GM21717 (cell line): Measurements from ENCODE around the gene YPEL1.

Experiments used
- ATAC-seq: cut with Tn5 transposase; IDR thresholded peaks from one replicate; pipeline ENCODE4 v1.9.1; 2021; ENCODE audit warnings: mild to moderate bottlenecking, moderate library complexity; ENCODE audit not compliant: unreplicated experiment

The YPEL1 gene

GRCh38 chr22:21735200-21736083 lies at the start of gene YPEL1:
Gene YPEL1, minus strand, starts transcription at chr22:21735794. Its CDS starts 25,050 bp downstream, at chr22:21710744.
- peak; percentile 62 for ATAC-seq

- no peak for ATAC-seq
Observed at GRCh38 chr22:21780259-21780658, 44.7 kb upstream of the YPEL1 start.

DNA sequence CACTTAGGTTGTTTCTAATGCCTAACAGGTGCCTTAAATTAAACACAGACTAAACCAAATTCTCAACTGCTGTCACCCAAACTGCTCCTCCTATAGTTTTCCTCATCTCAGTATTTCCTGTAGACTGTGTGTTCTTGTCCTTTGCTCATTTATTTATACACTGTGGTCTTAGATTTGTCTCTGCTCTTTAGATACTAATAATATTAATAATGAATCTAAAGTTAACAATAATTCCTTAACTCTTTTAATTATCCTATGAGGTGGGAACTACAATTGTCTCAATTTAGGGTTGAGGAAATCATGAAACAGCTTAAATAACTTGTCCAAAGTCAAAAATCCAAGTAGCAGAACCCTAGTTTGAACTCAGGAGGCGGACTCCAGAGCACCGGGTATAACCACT lies 43.9 kb upstream of the YPEL1 start:
- ATAC-seq = no peak

DNA sequence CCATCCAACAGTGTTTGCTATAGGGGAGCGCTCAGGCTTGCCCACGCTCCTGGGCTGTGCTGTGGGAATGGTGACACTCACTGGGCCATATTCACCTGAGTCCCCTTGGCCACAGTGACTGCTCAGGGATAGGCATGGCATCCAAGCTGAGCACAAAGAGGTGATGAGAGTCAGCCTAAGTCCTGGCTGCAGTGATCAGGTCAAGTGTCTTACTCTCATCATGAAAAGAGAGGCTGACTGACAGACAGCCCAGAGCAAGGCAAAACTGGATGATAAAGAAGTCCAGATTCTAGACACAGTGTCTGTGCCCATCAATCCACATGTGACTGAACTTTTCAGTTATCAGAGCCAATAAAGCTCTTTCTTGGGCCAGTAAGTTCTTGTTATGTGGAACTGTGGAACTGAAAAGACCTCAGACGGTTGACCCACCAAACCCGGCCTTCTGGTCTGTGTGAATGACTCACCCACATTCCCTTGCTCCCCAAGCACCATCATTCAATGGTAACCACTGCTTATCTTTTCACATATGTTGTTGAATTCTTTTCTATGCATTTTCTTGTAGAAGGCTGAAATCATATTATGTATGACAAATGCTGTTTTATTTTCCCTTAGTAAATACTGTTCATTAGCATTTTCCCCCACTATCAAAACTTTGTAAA lies 43.2 kb upstream of the YPEL1 start:
- ATAC-seq = no peak

GRCh38 chr22:21771631-21771976 lies 36.0 kb upstream of the YPEL1 start:
- no peak for ATAC-seq

DNA sequence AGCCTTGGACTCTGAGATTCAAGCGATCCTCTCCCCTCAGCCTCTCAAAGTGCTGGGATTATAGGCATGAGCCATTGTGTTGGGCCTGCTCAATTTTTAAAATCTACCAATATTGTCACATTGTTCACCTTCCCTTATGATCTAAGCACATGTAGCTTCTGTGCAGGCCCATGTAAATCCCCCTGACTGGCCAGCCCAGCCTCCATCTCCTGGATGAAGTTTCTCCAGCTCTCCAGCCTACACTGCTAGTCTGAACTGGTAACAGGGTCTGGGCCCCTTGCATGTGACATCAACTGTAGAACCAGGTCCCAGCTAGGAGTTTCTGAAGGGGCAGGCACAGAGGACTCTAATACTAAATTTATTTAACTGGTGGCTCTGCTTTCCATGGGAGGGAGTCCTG lies 32.8 kb upstream of the YPEL1 start:
- no peak for ATAC-seq

- ATAC-seq = no peak
Observed at GRCh38 chr22:21766691-21767462, 31.3 kb upstream of the YPEL1 start.

DNA sequence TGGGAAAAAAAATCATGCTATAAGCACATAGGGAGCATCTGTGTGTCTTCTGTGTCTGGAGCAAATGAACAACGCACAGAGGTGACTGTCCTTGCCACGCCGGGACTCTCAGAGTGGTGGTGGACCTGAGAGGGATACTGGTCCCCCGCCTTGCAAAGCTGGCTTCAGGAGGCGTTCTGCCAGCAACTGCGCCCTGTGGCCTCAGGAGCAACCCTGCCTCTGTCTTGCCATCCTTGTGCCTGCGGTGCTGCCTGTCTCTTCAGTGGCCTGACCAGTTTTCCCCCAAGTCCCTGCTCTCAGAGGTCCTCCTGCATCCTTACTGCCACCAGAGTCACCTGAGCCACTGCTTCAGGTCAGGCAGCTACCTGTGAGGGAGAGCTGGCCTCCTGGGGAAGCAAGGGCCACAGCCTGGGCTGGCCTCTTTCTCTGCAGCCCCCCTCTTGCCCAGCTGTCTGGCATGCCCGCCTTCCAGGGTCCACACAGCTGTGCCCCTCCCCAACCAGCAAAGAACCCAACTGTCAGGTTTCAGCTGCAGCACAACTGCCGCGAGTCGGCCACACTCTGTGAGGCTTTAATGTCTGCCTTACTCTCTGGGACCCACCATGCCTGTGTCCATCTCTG lies 30.4 kb upstream of the YPEL1 start:
- ATAC-seq = no peak

DNA sequence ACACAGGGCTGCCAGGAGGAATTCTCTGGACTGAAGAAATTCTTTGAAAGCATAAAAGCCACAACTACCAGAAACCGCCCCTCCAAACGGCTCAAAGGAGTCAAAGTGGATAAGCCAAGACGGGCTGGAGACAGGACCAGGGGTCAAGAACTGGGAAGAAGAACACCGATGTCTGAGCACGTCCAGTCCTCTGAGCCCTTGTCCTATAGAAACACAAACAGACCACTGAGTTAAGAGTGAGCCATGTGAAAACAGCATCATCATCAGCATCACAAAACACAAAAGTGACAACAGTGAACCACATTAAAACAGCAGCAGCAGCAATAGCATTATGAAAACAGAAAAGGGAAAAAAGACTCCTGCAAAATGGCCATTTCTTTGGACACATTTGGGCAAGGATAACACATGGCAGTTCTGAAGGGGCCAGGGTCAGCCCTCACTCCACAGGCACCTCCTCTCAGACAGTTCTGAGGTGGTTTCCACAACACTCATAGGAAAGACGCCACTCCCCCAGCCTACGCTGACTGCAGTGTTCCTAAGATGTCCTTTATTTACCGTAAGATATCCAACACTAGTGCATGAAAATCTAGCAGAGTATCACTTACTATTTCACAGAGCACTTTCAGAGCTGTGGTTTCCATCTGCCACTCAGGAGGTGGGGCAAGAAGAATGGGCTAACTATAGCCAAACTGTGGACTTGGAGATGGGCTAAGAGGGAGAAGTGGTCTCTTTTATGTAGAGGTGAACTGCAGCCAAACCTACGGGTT lies 28.6 kb upstream of the YPEL1 start:
- no peak for ATAC-seq

DNA sequence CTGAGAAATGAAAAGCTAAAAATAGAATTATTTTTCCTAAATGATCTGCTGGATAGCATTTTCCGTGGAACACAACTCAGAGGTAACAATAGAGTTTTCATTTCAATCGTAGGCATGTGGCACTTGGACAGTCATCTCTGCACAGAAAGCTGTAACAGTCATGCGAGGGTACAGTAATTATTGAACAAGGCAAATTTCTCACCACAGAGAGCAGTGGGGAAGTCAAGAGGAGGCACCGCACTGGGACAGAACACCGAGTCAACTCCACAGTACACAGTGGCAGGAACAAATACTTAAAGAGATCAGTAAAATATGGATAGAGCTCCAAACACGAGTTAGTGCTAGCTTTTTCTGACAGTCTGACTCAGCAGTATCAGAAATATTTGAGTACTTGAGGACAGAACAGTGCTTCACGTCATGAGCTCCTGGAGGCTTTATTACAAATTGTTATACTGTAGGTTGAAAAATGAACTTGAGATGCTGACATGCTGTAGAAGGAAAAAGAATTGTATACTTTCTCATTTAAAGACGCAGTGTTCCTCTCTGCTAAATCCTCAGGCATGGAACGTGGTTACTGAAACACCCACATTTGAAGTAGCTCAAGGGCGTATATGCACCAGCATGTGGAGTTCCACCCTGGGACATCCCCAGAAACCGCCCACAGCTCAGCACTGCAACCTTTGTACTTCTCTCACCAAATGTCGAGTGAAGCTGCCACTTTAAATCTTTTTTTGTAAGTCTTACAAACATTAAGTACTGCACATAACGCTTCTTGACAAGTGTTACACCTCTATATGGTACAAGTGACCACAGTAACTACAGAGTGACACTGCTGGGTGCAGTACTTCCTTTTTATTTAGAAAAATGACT lies 27.4 kb upstream of the YPEL1 start:
- ATAC-seq = no peak

DNA sequence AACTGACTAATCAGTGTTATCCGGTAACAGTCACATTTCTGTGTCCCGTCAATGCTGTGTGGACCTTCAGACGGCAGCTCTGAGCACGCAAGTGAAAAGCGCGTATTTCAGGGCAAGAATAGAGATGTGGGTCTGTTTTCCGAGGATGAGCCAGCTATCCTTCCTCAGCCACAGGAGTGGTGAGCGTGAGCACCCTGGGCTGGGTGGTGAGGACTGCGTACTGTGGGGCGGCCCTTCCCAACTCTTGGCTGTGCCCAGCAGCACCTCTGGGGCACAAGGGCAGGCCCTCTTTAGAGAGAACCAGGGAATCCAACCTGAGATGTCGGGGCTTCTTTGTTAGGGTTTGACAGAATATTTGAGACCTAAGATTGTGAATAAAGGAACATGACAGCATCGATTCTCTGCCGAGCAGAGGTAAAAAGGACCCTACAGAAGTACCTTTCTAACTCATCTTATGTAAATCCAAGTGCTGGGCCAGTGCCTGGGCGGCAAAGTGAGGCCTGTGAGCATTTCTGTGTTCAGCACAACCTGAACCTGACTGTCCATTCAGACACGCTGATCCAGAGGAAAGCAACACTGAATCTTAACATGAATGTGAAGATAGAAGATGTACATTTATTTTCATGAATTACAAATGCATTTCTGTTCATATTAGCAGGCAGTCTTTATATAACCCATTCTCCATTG lies 26.5 kb upstream of the YPEL1 start:
- no peak for ATAC-seq

- ATAC-seq = no peak
Observed at GRCh38 chr22:21761086-21761485, 25.5 kb upstream of the YPEL1 start.

- ATAC-seq = no peak
Observed at GRCh38 chr22:21760640-21761039, 25.0 kb upstream of the YPEL1 start.

DNA sequence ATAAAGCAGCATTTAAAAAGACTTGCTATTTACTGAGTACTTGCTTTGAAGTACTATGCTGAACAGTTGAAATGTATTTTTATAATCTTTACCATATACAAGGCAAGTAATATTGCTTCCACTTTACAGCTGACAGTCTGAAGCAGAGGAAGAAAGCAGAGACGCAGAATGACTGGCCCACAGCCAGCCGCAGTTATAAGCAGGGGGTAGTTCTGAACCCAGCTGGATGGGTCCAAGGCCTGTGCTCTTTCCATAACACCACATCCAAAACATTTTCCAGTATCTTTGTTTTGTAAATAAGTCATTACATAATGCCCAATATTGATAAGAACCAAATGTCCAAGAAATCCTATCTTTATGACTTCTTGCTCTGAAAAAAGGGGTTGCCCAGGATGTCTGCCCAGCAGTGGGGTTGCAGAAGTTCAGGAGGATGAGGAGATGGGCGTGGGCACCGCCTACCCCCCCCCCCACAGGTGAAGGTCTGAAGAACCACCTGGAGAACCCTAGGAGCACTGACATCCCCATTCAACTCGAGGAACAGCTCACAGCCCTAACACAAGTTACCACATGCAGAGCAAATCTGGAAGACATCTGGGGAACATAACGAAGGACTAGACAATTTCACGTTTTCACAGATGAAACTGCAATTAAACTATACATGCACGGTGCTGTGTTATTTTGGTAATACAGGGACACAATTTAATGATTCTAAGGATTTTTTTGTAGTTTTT lies 24.2 kb upstream of the YPEL1 start:
- no peak for ATAC-seq

- no peak for ATAC-seq
Observed at GRCh38 chr22:21759093-21759492, 23.5 kb upstream of the YPEL1 start.

DNA sequence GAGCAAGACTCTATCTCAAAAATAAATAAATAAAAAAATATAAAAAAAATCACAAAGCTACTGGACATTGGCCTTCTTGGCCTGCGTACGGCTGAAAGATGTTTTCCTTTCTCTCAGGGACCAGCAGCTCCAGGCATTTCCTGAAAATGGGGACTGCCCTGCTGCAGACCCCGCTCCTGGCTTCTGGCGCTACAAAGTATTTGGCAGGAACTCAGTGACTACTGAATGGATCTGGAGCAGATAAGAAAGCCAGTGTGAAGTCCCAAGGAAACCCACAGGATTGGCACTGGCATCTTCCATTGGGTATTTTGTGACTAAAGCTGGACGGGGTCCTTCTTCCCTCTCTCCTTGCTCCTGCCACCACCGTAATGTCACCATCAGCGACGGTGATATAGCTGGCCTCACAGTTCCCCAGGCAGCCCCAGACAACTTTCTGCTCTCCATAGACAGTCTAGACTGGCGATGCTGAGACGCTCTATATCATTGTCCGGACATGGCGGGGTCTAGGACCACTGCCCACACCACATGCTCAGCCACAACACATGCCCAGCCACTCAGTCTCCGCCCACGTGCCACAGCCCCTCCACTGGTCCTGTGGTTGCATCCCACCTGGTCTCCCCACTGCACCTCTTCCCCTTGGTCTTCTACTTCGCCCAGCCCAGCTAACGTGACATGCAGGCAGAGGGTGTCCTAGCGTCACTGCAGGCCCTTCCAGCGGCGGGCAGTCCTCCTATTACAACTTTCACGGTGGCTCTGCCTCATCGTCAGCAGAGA lies 22.7 kb upstream of the YPEL1 start:
- no peak for ATAC-seq

- no peak for ATAC-seq
Observed at GRCh38 chr22:21755851-21756284, 20.3 kb upstream of the YPEL1 start.
